WTC11 (cell line): ENCODE data around the gene LRRC75B. TPM values are rescaled to one million over a fixed set of nuclear protein-coding genes. Genes with fewer than 3 reads are reported as not detected.

ENCODE experiments used
- ATAC-seq: fragments of 200-7000 bp; cut with Tn5 transposase; 2 replicates; pipeline ENCODE4 v1.10.0; 2021; ENCODE audit warnings: mild to moderate bottlenecking, moderate library complexity
- CTCF ChIA-PET: fragments of 300-600 bp; sonication (Branson Sonifier 250); formaldehyde crosslinking; loops from one replicate; lab custom pipeline; 2021; ENCODE audit warnings: antibody characterized with exemption; lab: Charles Lee
- POLR2A ChIA-PET: fragments of 350-600 bp; sonication (Branson Sonifier 250); formaldehyde crosslinking; loops from one replicate; lab custom pipeline; 2021; ENCODE audit warnings: antibody characterized with exemption; lab: Charles Lee
- DNase-seq: peaks from one replicate; pipeline ENCODE4 v3.0.0; 2021; ENCODE audit warnings: low spot score
- H3K27ac Mint-ChIP-seq: 2 replicates; pipeline ENCODE4 v1.8.0; 2021; ENCODE audit warnings: mixed read lengths
- H3K27me3 Mint-ChIP-seq: 2 replicates; pipeline ENCODE4 v1.8.0; 2021; ENCODE audit warnings: low read depth, mild to moderate bottlenecking, moderate library complexity, mixed read lengths
- H3K36me3 Mint-ChIP-seq: 2 replicates; pipeline ENCODE4 v1.8.0; 2021; ENCODE audit warnings: mixed read lengths
- H3K4me1 Mint-ChIP-seq: 2 replicates; pipeline ENCODE4 v1.8.0; 2022; ENCODE audit warnings: mixed read lengths
- H3K4me3 Mint-ChIP-seq: 2 replicates; pipeline ENCODE4 v1.8.0; 2021; ENCODE audit warnings: mild to moderate bottlenecking, moderate library complexity, mixed read lengths
- H3K9me3 Mint-ChIP-seq: 2 replicates; pipeline ENCODE4 v1.8.0; 2021; ENCODE audit warnings: mixed read lengths
- AR ChIP-seq: fragments of 250-450 bp; sonication (Bioruptor Pico); IDR thresholded peaks from 2 replicates; pipeline ENCODE4 v1.9.0; 2021; ENCODE audit warnings: mild to moderate bottlenecking
- ATF1 ChIP-seq: sonication (generic); formaldehyde crosslinking; IDR thresholded peaks from 2 replicates; pipeline ENCODE4 v1.8.1; 2023; ENCODE audit warnings: mild to moderate bottlenecking, moderate library complexity, missing genetic modification reagents
- CBFB ChIP-seq: sonication (generic); formaldehyde crosslinking; IDR thresholded peaks from 2 replicates; pipeline ENCODE4 v1.8.1; 2022; ENCODE audit warnings: mild to moderate bottlenecking, low read depth, missing genetic modification reagents
- GRHL2 ChIP-seq: fragments of 250-450 bp; sonication (Bioruptor Pico); IDR thresholded peaks from 2 replicates; pipeline ENCODE4 v1.8.0; 2022; ENCODE audit warnings: mild to moderate bottlenecking, moderate library complexity; ENCODE audit not compliant: insufficient replicate concordance, severe bottlenecking
- GTF2I ChIP-seq: fragments of 250-450 bp; sonication (Bioruptor Pico); conservative IDR thresholded peaks from 2 replicates; pipeline ENCODE4 v1.4.0; 2021; ENCODE audit warnings: mild to moderate bottlenecking
- IRF2 ChIP-seq: sonication (generic); formaldehyde crosslinking; IDR thresholded peaks from 2 replicates; pipeline ENCODE4 v1.8.0; 2022; ENCODE audit warnings: low read depth, missing genetic modification reagents, borderline replicate concordance
- MYBL2 ChIP-seq: sonication (generic); formaldehyde crosslinking; IDR thresholded peaks from 2 replicates; pipeline ENCODE4 v1.8.1; 2023; ENCODE audit warnings: mild to moderate bottlenecking, moderate library complexity, missing genetic modification reagents
- NFYB ChIP-seq: sonication (generic); formaldehyde crosslinking; conservative IDR thresholded peaks from 2 replicates; pipeline ENCODE4 v1.8.0; 2022; ENCODE audit warnings: low read depth, missing genetic modification reagents
- NR1H2 ChIP-seq: sonication (generic); formaldehyde crosslinking; IDR thresholded peaks from 2 replicates; pipeline ENCODE4 v1.9.0; 2021; ENCODE audit warnings: mild to moderate bottlenecking, moderate library complexity, missing genetic modification reagents
- NR2C2 ChIP-seq: sonication (generic); formaldehyde crosslinking; IDR thresholded peaks from 2 replicates; pipeline ENCODE4 v1.8.0; 2022; ENCODE audit warnings: mild to moderate bottlenecking, missing genetic modification reagents
- OVOL2 ChIP-seq: fragments of 250-450 bp; sonication (Bioruptor Pico); IDR thresholded peaks from 2 replicates; pipeline ENCODE4 v1.9.0; 2021; ENCODE audit warnings: mild to moderate bottlenecking, borderline replicate concordance
- SP1 ChIP-seq: sonication (generic); formaldehyde crosslinking; conservative IDR thresholded peaks from 2 replicates; pipeline ENCODE4 v1.8.1; 2022; ENCODE audit warnings: missing genetic modification reagents
- TCF7 ChIP-seq: sonication (generic); formaldehyde crosslinking; IDR thresholded peaks from 2 replicates; pipeline ENCODE4 v1.8.0; 2022; ENCODE audit warnings: mild to moderate bottlenecking, low read depth, missing genetic modification reagents, moderate library complexity
- TP53 ChIP-seq: sonication (generic); formaldehyde crosslinking; IDR thresholded peaks from 2 replicates; pipeline ENCODE4 v1.8.1; 2023; ENCODE audit warnings: mild to moderate bottlenecking, missing genetic modification reagents
- ZMAT4 ChIP-seq: fragments of 250-450 bp; sonication (Bioruptor Pico); IDR thresholded peaks from 2 replicates; pipeline ENCODE4 v1.9.0; 2021; ENCODE audit warnings: mild to moderate bottlenecking
- ZNF219 ChIP-seq: sonication (generic); formaldehyde crosslinking; IDR thresholded peaks from 2 replicates; pipeline ENCODE4 v1.8.0; 2023; ENCODE audit warnings: missing genetic modification reagents, mild to moderate bottlenecking, borderline replicate concordance
- ZNF263 ChIP-seq: sonication (generic); formaldehyde crosslinking; IDR thresholded peaks from 2 replicates; pipeline ENCODE4 v1.8.1; 2022; ENCODE audit warnings: low read depth, mild to moderate bottlenecking, moderate library complexity, missing genetic modification reagents
- ZNF423 ChIP-seq: fragments of 250-450 bp; sonication (Bioruptor Pico); IDR thresholded peaks from 2 replicates; pipeline ENCODE4 v2.1.2; 2022; ENCODE audit warnings: mild to moderate bottlenecking, moderate library complexity
- ZSCAN18 ChIP-seq: fragments of 250-450 bp; sonication (Bioruptor Pico); IDR thresholded peaks from 2 replicates; pipeline ENCODE4 v2.1.2; 2022; ENCODE audit warnings: mild to moderate bottlenecking, moderate library complexity
- total RNA-seq: library from RNA; stranded (reverse); gene quantifications from 3 replicates; pipeline ENCODE4 v1.2.3, GENCODE V29; 2021
- TF ChIP-seq, protein P1 (sequence below): sonication (generic); formaldehyde crosslinking; conservative IDR thresholded peaks from 2 replicates; pipeline ENCODE4 v1.8.1; 2022; ENCODE audit warnings: mild to moderate bottlenecking, missing genetic modification reagents
- TF ChIP-seq, protein P2 (sequence below): sonication (generic); formaldehyde crosslinking; IDR thresholded peaks from 2 replicates; pipeline ENCODE4 v1.8.1; 2023; ENCODE audit warnings: mild to moderate bottlenecking, missing genetic modification reagents, moderate library complexity
- TF ChIP-seq, protein P3 (sequence below): sonication (generic); formaldehyde crosslinking; IDR thresholded peaks from 2 replicates; pipeline ENCODE4 v1.8.1; 2023; ENCODE audit warnings: mild to moderate bottlenecking, missing genetic modification reagents
- TF ChIP-seq, protein P4 (sequence below): sonication (generic); formaldehyde crosslinking; IDR thresholded peaks from 2 replicates; pipeline ENCODE4 v1.8.0; 2023; ENCODE audit warnings: missing genetic modification reagents
- TF ChIP-seq, protein P5 (sequence below): sonication (generic); formaldehyde crosslinking; IDR thresholded peaks from 2 replicates; pipeline ENCODE4 v1.8.1; 2023; ENCODE audit warnings: mild to moderate bottlenecking, missing genetic modification reagents

Gene LRRC75B
- total RNA-seq, 1 experiment from 2014 or later, result 19.2 TPM

GRCh38 chr22:24595228-24595627 lies 2.4 kb upstream of the LRRC75B start:
- Mint-ChIP-seq H3K27ac (no peak overlapping the region; the same call in 1 of the 2 replicates), H3K36me3 (no peaks in the 10 kb centered on the region), H3K4me1 (peaks cover 22% of the 10 kb centered on the region), H3K27me3 (no peaks in the 10 kb centered on the region), H3K4me3 (no peak overlapping the region), H3K9me3 (no peaks in the 10 kb centered on the region)
- no peak for DNase-seq
- POLR2A ChIA-PET, result no interaction called here
- CTCF ChIA-PET, result interaction anchor here (1.4 kb wide), 1 partner anchor 174 kb away, joined by 4 read pairs; no protein-coding TSS in a partner anchor
- no peak for ATAC-seq
- no peak for TF ChIP-seq SP1
- TF ChIP-seq TP53 (CRISPR knock-in tag), result no peak
- no peak for TF ChIP-seq TCF7 (CRISPR knock-in tag)
- TF ChIP-seq ATF1 (CRISPR knock-in tag), result no peak
- no peak for TF ChIP-seq OVOL2 (CRISPR knock-in tag)
- TF ChIP-seq, protein P1, sequence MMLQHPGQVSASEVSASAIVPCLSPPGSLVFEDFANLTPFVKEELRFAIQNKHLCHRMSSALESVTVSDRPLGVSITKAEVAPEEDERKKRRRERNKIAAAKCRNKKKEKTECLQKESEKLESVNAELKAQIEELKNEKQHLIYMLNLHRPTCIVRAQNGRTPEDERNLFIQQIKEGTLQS (CRISPR knock-in tag), result no peak
- no peak for TF ChIP-seq NR2C2 (CRISPR knock-in tag)
- no peak for TF ChIP-seq GTF2I (CRISPR knock-in tag)
- TF ChIP-seq, protein P2, sequence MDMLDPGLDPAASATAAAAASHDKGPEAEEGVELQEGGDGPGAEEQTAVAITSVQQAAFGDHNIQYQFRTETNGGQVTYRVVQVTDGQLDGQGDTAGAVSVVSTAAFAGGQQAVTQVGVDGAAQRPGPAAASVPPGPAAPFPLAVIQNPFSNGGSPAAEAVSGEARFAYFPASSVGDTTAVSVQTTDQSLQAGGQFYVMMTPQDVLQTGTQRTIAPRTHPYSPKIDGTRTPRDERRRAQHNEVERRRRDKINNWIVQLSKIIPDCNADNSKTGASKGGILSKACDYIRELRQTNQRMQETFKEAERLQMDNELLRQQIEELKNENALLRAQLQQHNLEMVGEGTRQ (CRISPR knock-in tag), result no peak
- no peak for TF ChIP-seq MYBL2
- TF ChIP-seq CBFB (CRISPR knock-in tag), result no peak
- TF ChIP-seq NR1H2, result no peak
- TF ChIP-seq ZMAT4 (CRISPR knock-in tag), result no peak

- Mint-ChIP-seq H3K27ac (no peak overlapping the region), H3K36me3 (no peaks in the 10 kb centered on the region), H3K4me1 (peaks cover 19% of the 10 kb centered on the region), H3K9me3 (no peaks in the 10 kb centered on the region), H3K4me3 (no peak overlapping the region), H3K27me3 (no peaks in the 10 kb centered on the region)
- no peak for DNase-seq
- TF ChIP-seq, protein P3, sequence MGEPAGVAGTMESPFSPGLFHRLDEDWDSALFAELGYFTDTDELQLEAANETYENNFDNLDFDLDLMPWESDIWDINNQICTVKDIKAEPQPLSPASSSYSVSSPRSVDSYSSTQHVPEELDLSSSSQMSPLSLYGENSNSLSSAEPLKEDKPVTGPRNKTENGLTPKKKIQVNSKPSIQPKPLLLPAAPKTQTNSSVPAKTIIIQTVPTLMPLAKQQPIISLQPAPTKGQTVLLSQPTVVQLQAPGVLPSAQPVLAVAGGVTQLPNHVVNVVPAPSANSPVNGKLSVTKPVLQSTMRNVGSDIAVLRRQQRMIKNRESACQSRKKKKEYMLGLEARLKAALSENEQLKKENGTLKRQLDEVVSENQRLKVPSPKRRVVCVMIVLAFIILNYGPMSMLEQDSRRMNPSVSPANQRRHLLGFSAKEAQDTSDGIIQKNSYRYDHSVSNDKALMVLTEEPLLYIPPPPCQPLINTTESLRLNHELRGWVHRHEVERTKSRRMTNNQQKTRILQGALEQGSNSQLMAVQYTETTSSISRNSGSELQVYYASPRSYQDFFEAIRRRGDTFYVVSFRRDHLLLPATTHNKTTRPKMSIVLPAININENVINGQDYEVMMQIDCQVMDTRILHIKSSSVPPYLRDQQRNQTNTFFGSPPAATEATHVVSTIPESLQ (CRISPR knock-in tag), result no peak
- TF ChIP-seq AR (CRISPR knock-in tag) (no peak), GRHL2 (no peak), ZNF219 (CRISPR knock-in tag) (no peak), SP1 (no peak), ZSCAN18 (CRISPR knock-in tag) (no peak), ZNF423 (CRISPR knock-in tag) (no peak), ZNF263 (CRISPR knock-in tag) (no peak), IRF2 (CRISPR knock-in tag) (no peak), NFYB (CRISPR knock-in tag) (no peak)
- TF ChIP-seq, protein P4, sequence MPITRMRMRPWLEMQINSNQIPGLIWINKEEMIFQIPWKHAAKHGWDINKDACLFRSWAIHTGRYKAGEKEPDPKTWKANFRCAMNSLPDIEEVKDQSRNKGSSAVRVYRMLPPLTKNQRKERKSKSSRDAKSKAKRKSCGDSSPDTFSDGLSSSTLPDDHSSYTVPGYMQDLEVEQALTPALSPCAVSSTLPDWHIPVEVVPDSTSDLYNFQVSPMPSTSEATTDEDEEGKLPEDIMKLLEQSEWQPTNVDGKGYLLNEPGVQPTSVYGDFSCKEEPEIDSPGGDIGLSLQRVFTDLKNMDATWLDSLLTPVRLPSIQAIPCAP (CRISPR knock-in tag), result no peak
- TF ChIP-seq, protein P5, sequence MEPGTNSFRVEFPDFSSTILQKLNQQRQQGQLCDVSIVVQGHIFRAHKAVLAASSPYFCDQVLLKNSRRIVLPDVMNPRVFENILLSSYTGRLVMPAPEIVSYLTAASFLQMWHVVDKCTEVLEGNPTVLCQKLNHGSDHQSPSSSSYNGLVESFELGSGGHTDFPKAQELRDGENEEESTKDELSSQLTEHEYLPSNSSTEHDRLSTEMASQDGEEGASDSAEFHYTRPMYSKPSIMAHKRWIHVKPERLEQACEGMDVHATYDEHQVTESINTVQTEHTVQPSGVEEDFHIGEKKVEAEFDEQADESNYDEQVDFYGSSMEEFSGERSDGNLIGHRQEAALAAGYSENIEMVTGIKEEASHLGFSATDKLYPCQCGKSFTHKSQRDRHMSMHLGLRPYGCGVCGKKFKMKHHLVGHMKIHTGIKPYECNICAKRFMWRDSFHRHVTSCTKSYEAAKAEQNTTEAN (CRISPR knock-in tag), result no peak
- POLR2A ChIA-PET, result no interaction called here
- CTCF ChIA-PET, result interaction anchor here (1.4 kb wide), 1 partner anchor 173 kb away, joined by 4 read pairs; no protein-coding TSS in a partner anchor
- ATAC-seq, result no peak
These were observed 1.8 kb upstream of the LRRC75B start for GRCh38 chr22:24594569-24595120.
